Skeletal muscle satellite cell (primary cell): ENCODE data around the gene HSD17B7.

Experiments used
- H3K27me3 ChIP-seq: 2 replicates; pipeline ENCODE4 v1.7.0; 2013; ENCODE audit warnings: low read length; ENCODE audit not compliant: control insufficient read depth, insufficient read depth
- H3K36me3 ChIP-seq: 2 replicates; pipeline ENCODE4 v1.7.0; 2013; ENCODE audit warnings: mild to moderate bottlenecking, control low read depth, low read length; ENCODE audit not compliant: insufficient read depth
- H3K4me1 ChIP-seq: 2 replicates; pipeline ENCODE4 v1.7.0; 2013; ENCODE audit warnings: low read length; ENCODE audit not compliant: control insufficient read depth, insufficient read depth
- H3K4me2 ChIP-seq: 2 replicates; pipeline ENCODE4 v1.7.0; 2013; ENCODE audit warnings: mild to moderate bottlenecking, low read length
- H3K4me3 ChIP-seq: 2 replicates; pipeline ENCODE4 v1.7.0; 2013; ENCODE audit warnings: low read length
- H3K9ac ChIP-seq: 2 replicates; pipeline ENCODE4 v1.7.0; 2013; ENCODE audit warnings: mild to moderate bottlenecking, low read depth, low read length, moderate library complexity
- H3K9me3 ChIP-seq: replicated peaks from 2 replicates; pipeline ENCODE4 v1.7.0; 2013; ENCODE audit warnings: mild to moderate bottlenecking, control low read depth, low read length

The HSD17B7 gene

DNA sequence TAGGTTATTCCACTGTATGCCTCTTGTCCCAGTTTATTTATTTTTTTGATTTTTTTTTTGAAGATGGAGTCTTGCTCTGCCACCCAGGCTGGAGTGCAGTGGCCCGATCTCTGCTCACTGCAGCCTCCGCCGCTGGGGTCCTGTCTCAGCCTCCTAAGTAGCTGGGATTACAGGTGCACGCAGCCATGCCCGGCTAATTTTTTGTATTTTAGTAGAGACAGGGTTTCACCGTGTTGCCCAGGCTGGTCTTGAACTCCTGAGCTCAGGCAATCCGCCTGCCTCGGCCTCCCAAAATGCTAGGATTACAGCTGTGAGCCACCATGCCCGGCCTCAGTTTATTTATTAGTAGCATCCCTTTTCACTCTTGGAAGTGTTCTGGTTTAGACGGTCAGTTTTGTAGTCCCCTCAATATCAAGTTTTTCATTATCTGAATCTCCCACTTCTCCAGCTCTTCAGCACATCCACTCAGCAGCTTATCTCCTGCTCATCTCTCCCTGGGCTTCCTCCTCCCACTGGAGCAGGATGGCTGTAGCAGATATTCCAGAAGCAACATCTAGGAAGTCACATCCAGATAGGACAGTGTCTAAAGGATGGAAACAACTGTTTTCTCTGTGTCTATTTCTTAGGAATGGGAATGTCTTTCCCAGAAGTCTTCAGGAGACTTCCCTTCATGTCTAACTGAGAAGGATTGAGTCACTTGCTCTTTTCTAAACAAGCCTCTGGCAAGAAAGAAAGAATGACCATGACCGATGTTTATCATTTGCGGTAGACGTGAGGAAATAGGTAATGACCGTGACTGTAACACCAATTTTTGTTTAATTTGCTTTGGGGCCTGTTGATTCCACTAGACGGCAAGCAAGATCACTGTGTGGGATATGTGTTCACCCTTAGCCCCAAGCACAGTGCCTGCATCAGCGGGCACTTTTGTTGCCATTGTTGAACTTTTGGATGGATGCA is 56.0 kb downstream of the HSD17B7 start:
- Histone ChIP-seq H3K4me2 (peak overlapping the region; percentile 66), H3K27me3 (no peaks in the 10 kb centered on the region), H3K9me3 (no peaks in the 10 kb centered on the region), H3K4me3 (no peak overlapping the region), H3K9ac (peak overlapping the region; percentile 8), H3K36me3 (no peaks in the 10 kb centered on the region), H3K4me1 (peaks cover 23% of the 10 kb centered on the region)

DNA sequence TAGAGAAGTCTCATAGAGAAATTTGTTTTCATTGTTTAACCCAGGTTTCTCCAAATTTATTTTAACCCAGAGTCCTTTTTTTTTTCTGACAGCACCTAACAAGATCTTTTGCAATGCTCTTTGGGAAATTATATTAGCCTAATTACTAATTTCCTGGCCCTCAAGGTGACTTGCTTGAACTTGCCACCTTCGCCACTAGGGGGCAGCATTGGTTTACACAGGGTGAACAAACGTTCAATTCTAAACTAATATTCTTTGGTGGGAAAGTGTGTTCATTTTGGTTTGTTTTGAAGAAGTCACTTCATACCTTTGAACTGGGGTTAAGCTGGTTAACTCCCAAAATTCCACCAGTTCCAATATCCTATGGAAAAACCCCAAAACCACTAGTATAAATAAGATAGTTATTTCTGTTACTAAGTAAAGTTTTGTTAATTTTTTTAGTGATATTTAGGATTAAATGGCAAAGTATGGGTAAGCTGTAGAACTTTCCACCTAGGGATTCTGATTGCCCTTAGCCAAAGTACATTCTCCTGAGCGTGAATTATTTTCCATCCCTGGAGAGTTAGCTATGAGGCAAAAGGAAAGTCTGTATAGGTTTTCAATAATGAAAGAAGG is 57.4 kb downstream of the HSD17B7 start:
- Histone ChIP-seq H3K4me2 (no peak overlapping the region), H3K36me3 (no peaks in the 10 kb centered on the region), H3K27me3 (no peaks in the 10 kb centered on the region), H3K9me3 (no peaks in the 10 kb centered on the region), H3K9ac (no peak overlapping the region), H3K4me1 (peaks cover 23% of the 10 kb centered on the region), H3K4me3 (no peak overlapping the region)

DNA sequence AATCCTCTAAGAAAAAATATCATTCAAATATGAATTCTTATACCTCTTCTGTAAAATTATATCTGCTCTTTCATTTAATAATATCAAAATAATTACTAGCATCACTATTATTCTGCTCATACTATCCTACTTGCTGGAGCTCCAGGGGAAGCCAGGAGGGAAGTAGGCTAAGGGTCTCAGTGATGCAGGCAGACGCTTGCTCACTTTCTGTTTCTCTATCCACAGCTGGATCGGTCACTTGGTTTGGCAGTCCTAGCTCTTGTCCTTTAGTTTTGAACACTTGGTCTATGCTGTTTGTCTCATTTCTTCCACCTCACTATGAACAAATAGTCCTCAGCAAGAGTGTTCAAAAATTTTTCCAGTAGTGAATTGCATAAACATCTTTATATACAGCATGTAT is 59.2 kb downstream of the HSD17B7 start:
- no peaks in the 10 kb centered on the region for H3K36me3 ChIP-seq
- peaks cover 31% of the 10 kb centered on the region for H3K4me1 ChIP-seq
- H3K9ac ChIP-seq: no peak overlapping the region
- H3K27me3 ChIP-seq: no peaks in the 10 kb centered on the region
- no peaks in the 10 kb centered on the region for H3K9me3 ChIP-seq
- no peak overlapping the region for H3K4me3 ChIP-seq
- H3K4me2 ChIP-seq: no peak overlapping the region

DNA sequence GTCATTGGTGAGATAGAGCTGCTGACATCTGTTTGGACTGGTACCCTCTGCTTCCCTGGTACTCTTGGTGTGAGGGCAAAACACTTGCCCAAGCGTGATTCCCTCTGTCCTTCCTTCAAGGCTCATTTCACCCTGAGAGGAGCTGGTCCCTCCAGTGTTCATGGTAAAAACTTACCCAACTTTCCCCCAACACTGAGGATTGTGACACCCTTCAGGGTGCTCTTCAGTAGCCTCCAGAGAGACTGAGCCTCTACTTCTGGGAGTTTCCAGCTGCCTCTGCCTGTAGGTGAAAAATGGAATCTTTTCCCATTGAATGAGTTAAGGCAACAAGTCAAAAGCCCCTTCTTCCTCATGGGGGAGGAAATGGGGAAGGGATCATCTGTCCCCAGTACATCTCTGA is 60.8 kb downstream of the HSD17B7 start:
- Histone ChIP-seq H3K4me3 (no peak overlapping the region), H3K4me2 (no peak overlapping the region), H3K27me3 (no peaks in the 10 kb centered on the region), H3K9ac (no peak overlapping the region), H3K9me3 (no peaks in the 10 kb centered on the region), H3K4me1 (peaks cover 46% of the 10 kb centered on the region), H3K36me3 (no peaks in the 10 kb centered on the region)

DNA sequence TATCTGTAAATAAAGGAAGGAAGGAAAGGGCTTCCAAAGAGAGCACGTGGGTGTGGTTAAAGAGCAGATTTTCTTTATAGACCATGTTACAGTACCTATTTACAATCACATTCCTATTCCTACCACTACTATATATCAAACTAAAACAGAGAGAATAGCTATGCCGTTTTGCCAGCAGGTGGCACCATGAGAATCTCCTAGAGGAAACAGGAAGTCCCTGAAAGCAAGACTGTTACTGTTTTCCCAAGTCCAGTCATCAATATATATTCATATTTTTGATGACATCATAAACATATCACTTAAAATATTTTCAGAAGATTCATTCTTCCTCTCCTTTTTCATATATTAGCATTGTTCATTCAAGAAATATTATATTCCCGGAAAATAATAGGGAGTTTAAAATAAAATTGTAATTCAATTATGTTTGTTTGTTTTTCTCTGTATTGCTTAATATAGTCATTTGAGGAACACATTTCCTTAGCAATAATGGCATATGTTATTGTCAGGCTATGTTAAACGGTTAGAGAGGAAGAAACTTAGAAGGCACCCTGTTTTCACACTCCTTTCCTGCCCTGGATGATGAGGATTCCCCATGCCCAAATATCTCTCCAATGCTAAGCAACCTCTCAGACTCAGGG is 63.9 kb downstream of the HSD17B7 start:
- peak overlapping the region; percentile 83 for H3K9ac ChIP-seq
- H3K36me3 ChIP-seq: no peaks in the 10 kb centered on the region
- H3K4me1 ChIP-seq: peaks cover 53% of the 10 kb centered on the region
- no peaks in the 10 kb centered on the region for H3K27me3 ChIP-seq
- peak overlapping the region; percentile 8 for H3K4me3 ChIP-seq
- H3K9me3 ChIP-seq: no peaks in the 10 kb centered on the region
- H3K4me2 ChIP-seq: peak overlapping the region; percentile 46

DNA sequence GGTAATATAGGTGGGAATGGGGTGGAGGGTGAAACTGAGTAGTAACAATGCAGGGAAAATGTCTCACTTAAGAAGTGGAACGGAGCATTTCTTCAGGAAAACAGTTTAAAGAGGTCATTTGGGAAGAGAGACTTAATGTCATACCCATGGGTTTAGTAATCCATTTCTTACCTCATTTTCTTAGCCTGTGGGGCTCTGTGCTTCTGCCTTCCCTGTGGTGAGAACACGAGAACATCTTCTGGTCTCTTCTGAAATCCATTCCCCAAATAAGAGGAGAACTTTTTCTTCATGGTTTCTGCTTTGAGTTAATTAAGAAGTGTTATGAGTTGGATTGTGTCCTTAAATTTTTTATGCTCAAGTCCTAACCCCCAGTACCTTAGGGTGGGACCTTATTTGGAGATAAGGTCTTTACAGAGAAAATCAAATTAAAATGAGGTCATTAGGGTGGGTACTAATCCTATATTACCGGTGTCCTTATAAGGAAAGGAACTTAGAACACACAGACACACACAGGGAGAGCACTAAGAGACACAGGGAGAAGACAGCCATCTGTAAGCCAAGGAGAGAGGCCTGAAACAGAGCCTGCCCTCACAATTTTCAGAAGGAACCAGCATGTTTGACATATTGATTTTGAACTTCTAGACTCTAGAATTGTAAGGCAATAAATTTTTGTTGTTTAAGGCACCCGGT is 65.1 kb downstream of the HSD17B7 start:
- H3K36me3 ChIP-seq: no peaks in the 10 kb centered on the region
- H3K4me3 ChIP-seq: peak overlapping the region; percentile 8
- H3K9ac ChIP-seq: peak overlapping the region; percentile 83
- H3K27me3 ChIP-seq: no peaks in the 10 kb centered on the region
- peaks cover 53% of the 10 kb centered on the region for H3K4me1 ChIP-seq
- no peaks in the 10 kb centered on the region for H3K9me3 ChIP-seq
- peak overlapping the region; percentile 46 for H3K4me2 ChIP-seq

DNA sequence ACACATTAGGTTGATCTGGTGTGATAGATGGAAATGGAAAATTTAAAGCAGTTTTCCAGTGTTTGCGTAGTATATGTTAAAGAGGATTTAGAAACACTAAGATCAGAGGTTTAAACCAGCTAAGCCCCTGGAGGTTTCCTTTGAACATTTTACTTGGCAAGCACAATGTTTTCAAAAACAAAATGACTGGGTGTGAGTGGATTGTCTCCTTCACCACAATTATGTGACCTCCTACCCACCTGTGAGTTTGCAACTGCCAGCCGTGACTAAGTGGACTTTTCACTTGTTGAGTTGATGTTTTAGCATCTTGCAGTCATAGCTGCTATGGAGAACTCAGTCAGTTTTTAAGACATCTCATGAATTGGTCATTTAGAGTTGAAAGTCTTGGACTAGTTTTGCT is 65.8 kb downstream of the HSD17B7 start:
- Histone ChIP-seq H3K9me3 (no peaks in the 10 kb centered on the region), H3K27me3 (no peaks in the 10 kb centered on the region), H3K9ac (peak overlapping the region; percentile 83), H3K4me1 (peaks cover 57% of the 10 kb centered on the region), H3K4me2 (peak overlapping the region; percentile 46), H3K36me3 (no peaks in the 10 kb centered on the region), H3K4me3 (no peak overlapping the region)

DNA sequence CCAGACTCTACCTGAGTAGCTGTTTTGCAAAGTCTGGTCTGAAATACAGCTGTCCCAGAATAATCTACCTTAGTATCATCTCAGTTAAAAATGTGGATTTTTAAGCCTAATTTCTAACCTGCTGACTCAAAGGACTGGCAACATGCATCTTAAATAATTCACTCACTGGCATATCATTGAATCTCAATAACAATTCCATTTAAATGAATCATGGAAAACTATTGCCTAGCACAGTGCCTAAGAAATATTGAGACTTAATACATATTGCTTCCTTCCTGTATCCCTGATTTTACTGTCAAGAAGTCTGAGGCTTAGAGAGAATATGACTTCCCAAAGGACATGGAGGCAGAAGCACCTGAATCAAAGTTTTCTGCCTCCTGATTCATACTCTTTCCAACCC is 67.3 kb downstream of the HSD17B7 start:
- Histone ChIP-seq H3K4me2 (no peak overlapping the region), H3K36me3 (no peaks in the 10 kb centered on the region), H3K4me1 (peaks cover 60% of the 10 kb centered on the region), H3K27me3 (no peaks in the 10 kb centered on the region), H3K9me3 (no peaks in the 10 kb centered on the region), H3K9ac (peak overlapping the region; percentile 71), H3K4me3 (peak overlapping the region; percentile 16)

DNA sequence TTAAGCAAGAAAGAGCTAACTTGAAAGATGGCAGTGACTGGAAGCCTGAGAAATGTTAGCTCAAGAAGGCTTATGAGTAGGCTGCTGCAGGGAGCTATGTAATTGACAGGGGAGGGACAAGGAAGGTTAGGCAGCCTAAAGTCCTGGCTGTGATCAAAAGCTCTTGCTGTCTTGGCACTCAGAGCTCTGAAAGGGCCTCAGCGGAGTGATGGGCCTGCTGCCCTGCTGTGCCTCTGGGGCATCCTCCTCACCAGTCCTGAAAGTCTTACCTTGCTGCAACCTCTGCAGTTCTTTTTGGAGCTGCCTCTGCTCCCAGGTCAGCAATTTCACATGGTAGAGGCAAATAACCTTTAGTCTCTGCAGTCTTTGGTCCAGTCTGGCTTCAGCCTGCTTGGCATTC is 68.7 kb downstream of the HSD17B7 start:
- peaks cover 56% of the 10 kb centered on the region for H3K4me1 ChIP-seq

DNA sequence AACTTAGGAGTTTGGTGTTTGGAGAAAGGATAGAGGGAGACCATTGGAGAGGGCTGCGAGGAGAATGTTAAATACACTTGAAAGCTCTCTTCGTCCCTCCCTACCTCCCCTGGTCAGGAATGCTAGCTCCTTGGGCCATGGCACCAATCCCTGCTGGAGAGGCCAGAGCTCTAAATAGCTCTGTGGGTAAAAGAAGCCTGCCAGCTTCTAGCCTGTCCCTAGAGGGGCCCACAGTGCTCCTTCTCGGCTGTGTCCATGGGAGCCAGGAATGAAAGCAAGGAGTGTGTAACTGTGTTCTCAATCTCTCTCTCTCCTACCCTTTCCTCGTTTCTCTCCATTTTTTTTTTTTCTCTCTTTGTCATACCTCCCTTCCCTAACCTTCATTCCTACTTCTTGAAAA is 70.6 kb downstream of the HSD17B7 start, which contains the start of gene CCDC190:
Gene CCDC190, minus strand, starts transcription at position 75 of the 400 bp plus-strand sequence. CDS start 1,529 bp downstream, outside the sequence.
- H3K4me3 ChIP-seq: no peak within 1 kb of the TSS
- H3K9ac ChIP-seq: no peak within 1 kb of the TSS
- H3K9me3 ChIP-seq: no peaks in the 10 kb centered on the region
- H3K4me2 ChIP-seq: no peak within 1 kb of the TSS
- H3K36me3 ChIP-seq: no peaks in the 10 kb centered on the region
- no peaks in the 10 kb centered on the region for H3K27me3 ChIP-seq
- H3K4me1 ChIP-seq: peaks cover 38% of the 10 kb centered on the region

More for the DNA sequence above, 68.7 kb downstream of the HSD17B7 start:
- no peak overlapping the region for H3K4me3 ChIP-seq
- H3K36me3 ChIP-seq: no peaks in the 10 kb centered on the region
- H3K9ac ChIP-seq: peak overlapping the region; percentile 59
- no peak overlapping the region for H3K4me2 ChIP-seq
- no peaks in the 10 kb centered on the region for H3K9me3 ChIP-seq
- no peaks in the 10 kb centered on the region for H3K27me3 ChIP-seq

DNA sequence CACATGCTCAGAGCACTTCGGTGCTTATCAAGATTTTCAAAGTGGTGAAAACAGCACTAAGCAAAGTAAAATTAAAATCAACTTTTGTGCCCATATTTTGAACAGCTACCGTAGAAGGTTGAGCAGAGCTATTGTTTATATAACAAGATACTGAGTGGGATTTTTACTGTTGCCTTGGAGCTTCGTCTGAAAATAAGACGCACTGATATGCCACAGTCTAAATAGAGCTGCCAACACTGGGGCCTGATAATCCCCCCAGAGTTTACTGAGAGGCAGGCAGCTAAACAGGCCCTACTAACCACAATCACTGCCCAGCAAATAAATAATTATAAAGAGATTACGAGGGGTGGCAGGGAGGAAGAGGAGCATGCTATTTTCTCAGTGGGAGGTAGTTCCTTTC is 71.1 kb downstream of the HSD17B7 start:
- no peaks in the 10 kb centered on the region for H3K27me3 ChIP-seq
- no peak overlapping the region for H3K4me3 ChIP-seq
- H3K9ac ChIP-seq: no peak overlapping the region
- no peaks in the 10 kb centered on the region for H3K9me3 ChIP-seq
- H3K4me1 ChIP-seq: peaks cover 35% of the 10 kb centered on the region
- H3K4me2 ChIP-seq: no peak overlapping the region
- no peaks in the 10 kb centered on the region for H3K36me3 ChIP-seq
